Stimulated activated CD8-positive, alpha-beta memory T cell treated with anti-CD3 and anti-CD28 coated beads, Interleukin-4, amount 100 ng/mL, for 24 hours (primary cell): ENCODE data around the gene RPS24.
A peak's percentile ranks its signal among the peaks of the same experiment; 100 is the strongest.

Experiments
- DNase-seq: peaks from one replicate; pipeline ENCODE4 v3.0.0-alpha.2; 2020; ENCODE audit warnings: low read depth

Gene RPS24

GRCh38 chr10:78028438-78029268, 5.0 kb upstream of the RPS24 start:
- DNase-seq, result no peak

GRCh38 chr10:78029269-78030226, 4.1 kb upstream of the RPS24 start, which contains the start of gene POLR3A:
TSS of gene POLR3A (minus strand) at chr10:78029515. CDS start at chr10:78029407, 108 bp downstream.
- peak; percentile 85 for DNase-seq

GRCh38 chr10:78033387-78033636, 351 bp upstream of the RPS24 start:
- no peak for DNase-seq

GRCh38 chr10:78035025-78035424, 1.4 kb downstream of the RPS24 start:
- DNase-seq, result no peak

GRCh38 chr10:78035437-78035836, 1.8 kb downstream of the RPS24 start:
- no peak for DNase-seq

- DNase-seq, result no peak
These were observed 2.4 kb downstream of the RPS24 start for GRCh38 chr10:78035933-78036583.

- DNase-seq, result no peak
These were observed 4.4 kb downstream of the RPS24 start for GRCh38 chr10:78038105-78038504.

GRCh38 chr10:78038791-78039547, 5.3 kb downstream of the RPS24 start:
- no peak for DNase-seq

- DNase-seq, result no peak
These were observed 6.1 kb downstream of the RPS24 start for GRCh38 chr10:78039743-78040142.

- DNase-seq, result no peak
These were observed 7.8 kb downstream of the RPS24 start for GRCh38 chr10:78041170-78042057.

- no peak for DNase-seq
These were observed 8.5 kb downstream of the RPS24 start for GRCh38 chr10:78042058-78042751.

GRCh38 chr10:78042752-78043104, 9.1 kb downstream of the RPS24 start:
- DNase-seq, result no peak

- no peak for DNase-seq
These were observed 10.5 kb downstream of the RPS24 start for GRCh38 chr10:78044179-78044578.

GRCh38 chr10:78044699-78045098, 11.0 kb downstream of the RPS24 start:
- no peak for DNase-seq

GRCh38 chr10:78045237-78045636, 11.6 kb downstream of the RPS24 start:
- DNase-seq, result no peak

- no peak for DNase-seq
These were observed 12.2 kb downstream of the RPS24 start for GRCh38 chr10:78045856-78046255.

GRCh38 chr10:78046711-78047269, 13.1 kb downstream of the RPS24 start:
- DNase-seq, result no peak

- peak; percentile 74 for DNase-seq
These were observed 13.7 kb downstream of the RPS24 start for GRCh38 chr10:78047314-78047891.

- DNase-seq, result no peak
These were observed 16.2 kb downstream of the RPS24 start for GRCh38 chr10:78049851-78050250.
